KOPT-K1 (cell line): Measurements from ENCODE around the gene PPP1CA.
"Not testable (repeated sequence)": the region's sequence is repeated elsewhere in the genome, so short reads cannot be mapped to it uniquely, and the experiment has no call there.

Experiments
- H3K27ac ChIP-seq: fragments of 200-600 bp; sonication (generic); 2 replicates; pipeline ENCODE4 v1.5.1; 2016; ENCODE audit warnings: antibody characterized with exemption, mild to moderate bottlenecking, low read depth, low read length; ENCODE audit not compliant: poor library complexity, severe bottlenecking
- H3K36me3 ChIP-seq: fragments of 200-600 bp; sonication (generic); 2 replicates; pipeline ENCODE4 v1.5.1; 2017; ENCODE audit warnings: antibody characterized with exemption, mild to moderate bottlenecking, low read length, moderate library complexity; ENCODE audit not compliant: insufficient read depth
- H3K9me3 ChIP-seq: fragments of 200-600 bp; sonication (generic); 2 replicates; pipeline ENCODE4 v1.5.1; 2017; ENCODE audit warnings: antibody characterized with exemption, low read length, mild to moderate bottlenecking; ENCODE audit not compliant: insufficient read depth, poor library complexity, severe bottlenecking

PPP1CA gene

GRCh38 chr11:67427364-67427859 is 25.8 kb upstream of the PPP1CA start:
- Histone ChIP-seq H3K36me3 (peaks cover 29% of the 10 kb centered on the region), H3K27ac (peak overlapping the region; percentile 83)
- not testable (repeated sequence) for H3K9me3 ChIP-seq

DNA sequence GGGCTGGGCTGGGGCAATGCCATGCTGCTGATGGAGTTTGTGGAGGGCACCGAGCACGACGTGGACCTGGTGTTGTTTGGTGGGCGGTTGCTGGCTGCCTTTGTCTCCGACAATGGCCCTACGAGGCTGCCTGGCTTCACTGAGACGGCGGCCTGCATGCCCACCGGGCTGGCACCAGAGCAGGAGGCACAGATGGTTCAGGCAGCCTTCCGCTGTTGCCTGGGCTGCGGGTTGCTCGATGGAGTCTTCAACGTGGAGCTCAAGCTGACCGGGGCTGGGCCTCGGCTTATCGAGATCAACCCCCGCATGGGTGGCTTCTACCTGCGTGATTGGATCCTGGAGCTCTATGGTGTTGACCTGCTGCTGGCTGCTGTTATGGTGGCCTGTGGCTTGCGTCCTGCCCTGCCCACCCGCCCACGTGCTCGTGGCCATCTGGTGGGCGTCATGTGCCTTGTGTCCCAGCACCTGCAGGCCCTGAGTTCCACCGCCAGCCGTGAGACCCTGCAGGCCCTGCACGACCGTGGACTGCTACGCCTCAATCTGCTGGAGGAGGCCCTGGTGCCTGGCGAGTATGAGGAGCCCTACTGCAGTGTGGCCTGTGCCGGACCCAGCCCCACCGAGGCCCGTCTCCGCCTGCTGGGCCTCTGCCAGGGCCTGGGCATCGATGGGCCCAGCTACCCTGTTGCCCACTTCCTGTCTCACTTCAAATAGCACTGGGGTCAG is 22.4 kb upstream of the PPP1CA start:
- no peaks in the 10 kb centered on the region for H3K9me3 ChIP-seq
- H3K36me3 ChIP-seq, result no peaks in the 10 kb centered on the region
- H3K27ac ChIP-seq, result no peak overlapping the region

DNA sequence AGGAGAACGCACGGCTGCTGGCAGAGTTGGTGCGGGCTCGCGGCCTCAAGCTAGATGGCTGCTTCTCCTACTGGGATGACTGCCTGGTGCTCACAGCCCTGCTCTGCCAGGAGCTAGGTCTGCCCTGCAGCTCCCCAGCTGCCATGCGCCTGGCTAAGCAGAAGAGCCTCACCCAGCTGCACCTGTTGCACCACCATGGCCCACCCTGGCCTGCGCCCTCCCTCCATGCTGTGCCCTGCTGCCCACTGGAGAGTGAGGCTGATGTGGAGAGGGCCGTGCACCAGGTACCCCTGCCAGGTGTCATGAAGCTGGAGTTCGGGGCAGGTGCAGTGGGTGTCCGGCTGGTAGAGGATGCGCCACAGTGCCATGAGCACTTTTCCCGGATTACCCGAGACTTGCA is 21.8 kb upstream of the PPP1CA start:
- no peaks in the 10 kb centered on the region for H3K36me3 ChIP-seq
- no peaks in the 10 kb centered on the region for H3K9me3 ChIP-seq
- H3K27ac ChIP-seq, result peak overlapping the region; percentile 37

- H3K36me3 ChIP-seq, result no peaks in the 10 kb centered on the region
- H3K9me3 ChIP-seq, result no peaks in the 10 kb centered on the region
Measured at GRCh38 chr11:67422891-67423290, 21.2 kb upstream of the PPP1CA start.

GRCh38 chr11:67421430-67422031 is 19.9 kb upstream of the PPP1CA start:
- H3K36me3 ChIP-seq, result no peaks in the 10 kb centered on the region
- peak overlapping the region; percentile 21 for H3K27ac ChIP-seq
- H3K9me3 ChIP-seq, result no peaks in the 10 kb centered on the region

More at GRCh38 chr11:67422891-67423290, 21.2 kb upstream of the PPP1CA start:
- peak overlapping the region; percentile 37 for H3K27ac ChIP-seq

GRCh38 chr11:67420646-67421429 is 19.2 kb upstream of the PPP1CA start:
- Histone ChIP-seq H3K36me3 (no peaks in the 10 kb centered on the region), H3K9me3 (no peaks in the 10 kb centered on the region), H3K27ac (peak overlapping the region; percentile 91)

GRCh38 chr11:67420147-67420645 is 18.5 kb upstream of the PPP1CA start:
- Histone ChIP-seq H3K9me3 (no peaks in the 10 kb centered on the region), H3K36me3 (no peaks in the 10 kb centered on the region), H3K27ac (peak overlapping the region; percentile 91)

DNA sequence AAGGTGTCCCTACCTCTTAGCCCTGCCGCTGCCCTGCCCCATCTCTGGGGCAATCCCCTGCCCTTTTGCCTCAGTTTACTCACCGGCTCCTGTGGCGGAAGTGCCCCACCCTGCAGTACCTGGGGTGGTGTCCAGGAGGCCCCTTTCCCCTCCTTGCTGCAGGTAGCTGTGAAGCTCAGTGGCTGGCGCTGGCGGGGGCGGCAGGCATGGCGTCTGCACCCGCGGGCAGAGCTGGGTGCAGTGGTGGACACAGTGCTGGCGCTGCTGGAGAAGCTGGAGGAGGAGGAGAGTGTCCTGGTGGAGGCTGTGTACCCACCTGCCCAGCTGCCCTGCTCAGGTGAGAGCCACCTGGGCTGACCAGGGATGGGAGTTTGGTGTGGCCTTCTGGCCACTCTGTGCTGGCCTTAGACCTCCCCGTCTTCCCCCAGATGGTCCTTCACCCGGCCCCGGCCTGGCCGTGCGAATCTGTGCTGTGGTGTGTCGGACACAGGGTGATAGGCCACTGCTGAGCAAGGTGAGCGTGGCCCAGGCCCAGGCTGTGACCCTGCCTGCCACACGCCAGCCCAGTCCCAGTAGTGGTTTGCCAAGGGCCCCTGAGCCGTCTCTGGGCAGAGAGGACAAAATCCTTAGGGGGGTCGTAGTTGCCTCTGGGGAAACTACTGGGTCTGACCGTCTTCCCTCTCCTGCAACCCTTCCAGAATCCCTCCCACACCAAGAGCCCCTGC is 17.8 kb upstream of the PPP1CA start:
- H3K9me3 ChIP-seq, result no peaks in the 10 kb centered on the region

DNA sequence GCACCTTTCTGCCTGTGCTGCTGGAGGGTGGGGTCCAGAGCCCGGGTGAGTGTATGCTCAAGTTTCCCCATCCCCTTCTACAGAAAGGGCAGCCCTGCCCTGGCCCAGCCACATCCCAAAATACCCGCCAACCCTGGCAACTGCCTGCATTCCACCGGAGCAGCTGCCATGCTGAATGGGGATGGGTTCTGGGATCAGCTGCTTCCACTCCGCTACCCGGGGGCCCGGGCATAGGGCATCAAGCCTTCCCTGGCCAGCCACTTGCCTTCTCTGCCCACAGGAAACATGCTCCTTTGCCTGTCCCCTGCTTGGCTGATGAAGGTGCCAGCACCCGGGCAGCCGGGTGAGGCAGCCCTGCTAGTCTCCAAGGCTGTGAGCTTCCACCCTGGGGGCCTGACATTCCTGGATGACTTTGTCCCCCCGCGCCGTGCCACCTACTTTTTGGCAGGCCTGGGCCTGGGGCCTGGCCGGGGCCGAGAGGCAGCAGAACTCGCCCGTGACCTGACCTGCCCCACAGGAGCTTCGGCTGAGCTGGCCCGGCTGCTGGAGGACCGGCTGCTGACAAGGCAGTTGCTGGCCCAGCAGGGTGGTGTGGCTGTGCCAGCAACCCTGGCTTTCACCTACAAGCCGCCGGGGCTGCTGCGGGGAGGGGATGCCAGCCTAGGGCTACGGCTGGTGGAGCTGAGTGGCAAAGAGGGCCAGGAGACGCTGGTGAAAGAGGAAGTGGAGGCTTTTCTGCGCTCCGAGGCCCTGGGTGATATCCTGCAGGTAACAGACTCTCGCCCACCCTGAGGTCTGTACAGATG is 17.0 kb upstream of the PPP1CA start:
- peak overlapping the region; percentile 91 for H3K27ac ChIP-seq
- H3K9me3 ChIP-seq, result no peaks in the 10 kb centered on the region
- no peaks in the 10 kb centered on the region for H3K36me3 ChIP-seq

More for the DNA sequence above, 17.8 kb upstream of the PPP1CA start:
- H3K36me3 ChIP-seq, result no peaks in the 10 kb centered on the region
- H3K27ac ChIP-seq, result peak overlapping the region; percentile 91

- peak overlapping the region; percentile 91 for H3K27ac ChIP-seq
- no peaks in the 10 kb centered on the region for H3K36me3 ChIP-seq
- H3K9me3 ChIP-seq, result no peaks in the 10 kb centered on the region
Measured at GRCh38 chr11:67417425-67417824, 15.8 kb upstream of the PPP1CA start.

DNA sequence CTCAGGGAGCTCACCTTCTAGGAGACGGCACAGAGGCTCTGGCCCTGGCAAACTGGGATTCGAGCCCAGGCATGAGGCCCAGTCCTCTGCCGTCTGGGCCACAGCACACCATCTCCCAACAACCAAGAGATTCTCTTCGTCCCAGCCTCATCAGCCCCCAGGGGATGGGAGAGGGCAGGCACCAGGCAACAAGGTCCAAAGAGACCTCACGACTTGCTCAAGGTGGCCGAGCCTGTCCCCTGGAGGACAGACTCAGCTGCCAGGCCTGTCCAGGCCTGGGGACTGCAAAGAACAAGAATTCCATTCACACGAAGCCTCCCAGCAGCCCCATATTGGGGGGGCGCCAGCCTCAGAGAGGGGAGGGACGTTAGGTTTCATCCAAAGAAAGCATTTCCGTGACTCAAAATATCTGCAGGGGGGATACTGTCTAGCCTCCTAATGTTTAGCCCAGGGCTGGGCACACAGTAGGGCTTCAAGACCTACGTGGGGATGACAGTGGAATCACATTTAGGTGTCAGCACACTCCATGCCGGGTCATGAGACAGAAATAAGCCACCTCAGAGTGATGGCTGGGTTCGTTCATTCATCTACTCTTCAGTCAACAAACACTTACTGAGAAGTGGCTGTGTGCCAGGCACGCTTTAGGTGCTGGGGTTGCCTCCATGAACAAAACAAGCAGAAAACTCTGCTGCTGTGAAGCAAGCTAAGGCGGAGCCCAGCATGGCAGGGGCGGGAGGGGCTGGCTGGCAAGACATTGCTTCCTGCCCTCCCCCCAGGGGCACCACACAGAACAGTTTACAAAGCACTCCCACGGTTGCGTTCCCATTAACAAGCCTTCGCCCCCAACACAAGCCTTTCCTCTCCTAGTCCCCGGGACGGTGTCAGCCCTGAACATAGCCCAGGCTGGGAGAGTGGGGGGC is 15.0 kb upstream of the PPP1CA start:
- Histone ChIP-seq H3K36me3 (no peaks in the 10 kb centered on the region), H3K27ac (peak overlapping the region; percentile 91), H3K9me3 (no peaks in the 10 kb centered on the region)

DNA sequence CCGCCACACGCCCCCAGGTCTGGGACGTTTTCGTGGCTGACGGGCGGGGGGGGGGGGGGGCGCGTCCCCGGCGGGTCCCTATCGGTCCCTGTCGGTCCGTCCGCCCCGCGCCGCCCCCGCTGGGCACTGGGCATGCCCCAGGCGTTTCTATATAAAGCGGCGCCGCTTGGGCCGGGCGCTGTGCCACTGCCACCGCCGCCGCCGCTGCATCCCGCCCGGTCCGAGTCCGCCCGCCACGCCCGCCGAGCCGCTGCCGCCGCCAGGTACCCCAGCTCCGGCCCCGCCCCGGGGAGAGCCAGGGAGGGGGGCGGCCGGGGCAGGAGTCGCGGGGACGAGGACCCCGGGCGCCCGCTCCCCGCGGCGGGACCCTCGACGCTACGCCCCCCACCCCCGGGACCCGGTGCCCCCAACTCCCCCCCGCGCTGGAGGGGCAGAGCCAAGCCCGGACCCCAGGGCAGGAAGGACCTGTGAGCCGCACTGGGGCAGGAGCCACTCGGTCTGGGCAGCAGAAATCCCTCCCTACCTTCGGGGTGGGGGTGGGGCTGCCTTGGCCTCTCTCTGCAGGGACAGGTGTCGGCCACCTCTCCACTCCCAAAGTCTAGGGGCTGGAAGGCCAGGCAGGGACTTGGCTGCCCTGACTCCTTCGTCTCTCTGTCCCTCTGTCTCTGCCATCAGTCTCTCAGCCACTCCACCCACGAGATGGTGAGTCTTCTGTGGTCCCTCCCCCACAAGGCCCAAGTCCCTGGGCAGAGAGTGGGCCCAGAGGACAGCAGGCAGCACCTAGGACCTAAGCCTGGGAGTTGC is 14.0 kb upstream of the PPP1CA start, which contains the start of gene CARNS1:
TSS of gene CARNS1 (plus strand) at position 178 of the 804 bp plus-strand sequence. CDS start at position 700, 522 bp downstream.
- peak within 1 kb of the TSS; percentile 91 for H3K27ac ChIP-seq
- no peaks in the 10 kb centered on the region for H3K9me3 ChIP-seq
- 0 out of 2 replicates have a peak, but pooled peaks cover under 1% of the 10 kb centered on the region for H3K36me3 ChIP-seq
